NCI-H82 (cell line): Measurements from ENCODE around the gene RUSF1.

ENCODE experiments used
- DNase-seq: peaks from one replicate; lab custom pipeline; 2025; lab: John Stamatoyannopoulos, UW

RUSF1 gene

DNA sequence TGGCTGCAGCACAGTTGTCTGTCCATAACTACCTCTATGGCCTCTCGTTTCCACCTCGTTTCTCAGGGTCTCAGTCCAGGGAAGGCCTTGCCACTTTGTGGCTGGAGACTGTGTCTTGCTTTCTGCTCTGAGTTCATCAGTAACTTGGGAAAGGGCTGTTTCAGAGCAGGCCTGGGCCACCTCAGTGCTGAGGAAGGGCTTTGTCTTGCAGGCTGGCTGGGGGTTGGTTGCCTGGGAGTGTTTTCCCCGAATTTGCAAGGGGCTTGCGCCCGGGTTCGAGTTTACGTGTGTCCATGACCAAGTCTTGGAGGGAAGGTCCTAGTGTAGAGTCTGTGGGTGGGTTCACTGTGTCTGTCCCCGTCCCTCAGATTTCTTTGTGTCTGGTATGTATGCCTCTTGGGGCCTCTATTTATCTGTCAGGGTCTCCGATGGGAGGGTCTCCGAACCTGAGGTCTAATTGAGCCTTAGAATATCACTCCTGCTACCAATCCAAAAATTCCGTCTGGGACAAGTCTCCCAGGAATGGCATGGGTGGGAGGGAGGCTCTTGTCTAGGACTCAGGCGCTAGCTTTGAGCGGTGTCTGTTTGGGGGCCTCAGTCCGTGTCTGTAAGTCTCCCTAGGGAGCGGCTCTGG, 36.8 kb downstream of the RUSF1 start:
- DNase-seq = peak; percentile 12

GRCh38 chr16:31470615-31471014, 37.6 kb downstream of the RUSF1 start:
- DNase-seq = no peak

- DNase-seq = no peak
Observed at GRCh38 chr16:31467858-31468257, 40.3 kb downstream of the RUSF1 start.

DNA sequence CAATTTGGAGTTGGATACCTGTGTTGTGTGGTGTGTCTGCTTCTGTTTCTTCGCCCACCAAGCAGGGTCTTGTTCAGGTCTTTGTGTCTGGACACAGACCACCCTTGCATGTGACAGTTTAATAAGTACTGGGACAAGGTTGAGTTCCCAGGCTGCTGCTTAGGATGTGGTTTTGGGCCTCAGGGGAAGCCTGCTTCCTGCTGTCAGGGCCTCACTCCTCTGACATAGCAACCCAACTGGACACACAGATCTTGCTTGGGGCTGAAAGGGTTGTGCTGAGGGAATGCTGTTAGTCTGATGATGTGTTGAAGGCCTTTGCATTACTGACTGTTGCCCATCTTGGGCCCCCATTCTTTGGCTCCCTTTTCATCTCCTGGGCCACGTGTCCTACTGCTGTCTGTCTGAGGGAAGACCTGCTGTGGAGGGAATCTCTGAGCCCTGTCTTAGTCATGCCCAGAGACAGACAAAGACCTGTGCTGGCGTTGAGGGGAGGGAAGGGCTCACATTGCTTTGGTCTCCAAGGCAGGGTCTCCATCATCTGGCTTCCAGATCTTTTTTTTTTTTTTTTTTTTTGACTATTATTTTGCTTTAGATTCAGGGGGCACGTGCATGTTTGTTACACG, 40.9 kb downstream of the RUSF1 start:
- no peak for DNase-seq

- DNase-seq = no peak
Observed at GRCh38 chr16:31466381-31466841, 41.8 kb downstream of the RUSF1 start.

- DNase-seq = no peak
Observed at GRCh38 chr16:31465788-31466370, 42.3 kb downstream of the RUSF1 start.

DNA sequence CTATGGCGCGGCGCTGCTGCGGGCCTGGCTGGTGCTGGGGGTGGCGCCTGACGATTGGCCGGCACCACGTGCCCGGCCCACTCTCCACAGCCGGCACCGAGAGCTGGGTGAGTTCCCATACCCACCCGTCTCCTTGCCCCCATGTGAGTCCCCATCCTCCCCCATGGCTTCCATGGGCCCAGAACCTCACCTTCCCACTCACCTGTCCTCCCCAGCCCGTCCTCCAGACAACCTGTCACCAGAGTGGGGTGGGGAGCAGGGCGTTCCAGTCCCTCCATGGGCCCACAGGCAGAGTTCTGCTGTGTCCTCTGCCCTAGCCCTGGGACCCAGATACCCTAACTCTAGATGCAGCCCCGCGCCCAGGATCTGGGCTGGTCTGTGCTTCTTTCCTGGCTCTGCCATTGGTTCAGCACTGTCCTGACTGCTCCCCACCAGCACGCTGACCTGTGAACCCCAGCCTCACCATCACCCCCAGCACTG, 43.4 kb downstream of the RUSF1 start:
- DNase-seq = no peak

DNA sequence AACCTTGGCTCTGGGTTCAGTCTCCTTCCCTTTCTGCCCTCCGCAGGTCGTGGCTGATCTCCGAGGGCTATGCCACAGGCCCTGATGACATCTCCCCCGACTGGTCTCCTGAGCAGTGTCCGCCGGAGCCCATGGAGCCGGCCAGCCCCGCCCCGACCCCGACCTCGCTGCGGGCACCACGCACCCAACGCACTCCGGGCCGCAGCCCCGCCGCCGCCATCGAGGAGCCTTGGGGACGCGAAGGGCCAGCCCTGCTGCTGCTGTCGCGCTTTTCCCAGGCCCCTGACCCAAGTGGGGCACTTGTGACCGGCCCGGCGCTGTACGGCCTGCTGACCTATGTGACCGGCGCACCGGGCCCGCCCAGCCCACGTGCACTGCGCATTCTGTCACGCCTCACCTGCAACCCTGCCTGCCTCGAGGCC, 43.8 kb downstream of the RUSF1 start:
- DNase-seq = no peak

DNA sequence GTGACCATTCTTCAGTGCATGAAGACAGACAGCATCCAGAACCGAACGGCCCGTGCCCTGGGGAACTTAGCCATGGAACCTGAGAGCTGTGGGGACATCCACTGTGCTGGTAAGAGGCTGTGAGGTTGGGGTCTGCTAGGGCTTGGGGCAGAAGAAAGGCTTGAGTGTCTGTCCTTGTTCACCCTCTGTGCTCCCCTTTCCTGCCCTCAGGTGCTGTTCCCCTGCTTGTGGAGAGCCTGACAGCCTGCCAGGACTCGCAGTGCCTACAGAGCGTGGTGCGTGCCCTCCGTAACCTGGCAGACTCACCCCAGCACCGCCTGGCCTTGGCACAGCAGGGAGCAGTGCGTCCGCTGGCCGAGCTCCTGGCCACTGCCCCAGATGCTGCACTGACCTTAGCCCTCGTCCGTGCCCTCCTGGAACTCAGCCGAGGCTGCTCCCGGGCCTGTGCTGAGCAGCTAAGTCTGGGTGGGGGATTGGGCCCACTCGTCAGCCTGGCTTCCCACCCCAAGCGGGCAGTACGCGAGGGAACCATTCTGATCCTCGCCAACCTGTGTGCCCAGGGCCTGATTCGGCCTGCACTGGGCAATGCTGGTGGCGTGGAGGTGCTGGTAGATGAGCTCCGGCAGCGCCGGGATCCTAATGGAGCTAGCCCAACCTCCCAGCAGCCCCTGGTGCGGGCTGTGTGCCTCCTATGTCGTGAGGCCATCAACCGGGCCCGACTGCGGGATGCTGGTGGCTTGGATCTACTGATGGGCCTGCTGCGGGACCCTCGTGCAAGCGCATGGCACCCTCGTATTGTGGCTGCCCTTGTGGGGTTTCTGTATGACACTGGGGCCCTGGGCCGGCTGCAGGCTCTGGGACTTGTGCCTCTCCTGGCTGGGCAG, 46.0 kb downstream of the RUSF1 start:
- DNase-seq = no peak

DNA sequence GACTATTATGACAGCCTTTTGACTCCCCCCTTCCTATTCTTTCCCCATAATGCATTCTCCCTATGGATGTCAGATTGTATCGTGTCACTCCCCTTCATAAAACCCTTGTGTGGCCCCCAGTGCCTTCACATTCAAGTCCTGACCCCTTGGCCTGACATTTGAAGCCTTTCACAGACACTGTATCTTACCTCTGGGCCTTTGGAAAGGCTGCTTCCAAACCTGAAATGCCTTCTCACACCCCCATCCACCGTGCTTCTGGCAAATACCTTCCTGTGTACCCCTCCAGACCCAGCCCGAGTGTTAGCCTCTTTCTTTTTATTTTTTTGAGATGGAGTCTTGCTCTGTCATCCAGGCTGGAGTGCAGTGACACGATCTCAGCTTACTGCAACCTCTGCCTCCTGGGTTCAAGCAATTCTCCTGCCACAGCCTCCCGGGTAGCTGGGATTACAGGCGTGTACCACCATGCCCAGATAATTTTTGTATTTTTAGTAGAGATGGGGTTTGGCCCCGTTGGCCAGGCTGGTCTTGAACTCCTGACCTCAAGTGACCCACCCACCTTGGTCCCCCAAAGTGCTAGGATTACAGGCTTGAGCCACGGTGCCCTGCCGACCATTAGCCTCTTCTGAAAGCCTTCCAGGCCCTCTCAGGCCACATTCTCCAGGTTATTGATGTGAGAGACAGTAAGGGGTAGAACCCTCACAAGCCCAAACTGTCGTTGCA, 46.8 kb downstream of the RUSF1 start:
- no peak for DNase-seq

DNA sequence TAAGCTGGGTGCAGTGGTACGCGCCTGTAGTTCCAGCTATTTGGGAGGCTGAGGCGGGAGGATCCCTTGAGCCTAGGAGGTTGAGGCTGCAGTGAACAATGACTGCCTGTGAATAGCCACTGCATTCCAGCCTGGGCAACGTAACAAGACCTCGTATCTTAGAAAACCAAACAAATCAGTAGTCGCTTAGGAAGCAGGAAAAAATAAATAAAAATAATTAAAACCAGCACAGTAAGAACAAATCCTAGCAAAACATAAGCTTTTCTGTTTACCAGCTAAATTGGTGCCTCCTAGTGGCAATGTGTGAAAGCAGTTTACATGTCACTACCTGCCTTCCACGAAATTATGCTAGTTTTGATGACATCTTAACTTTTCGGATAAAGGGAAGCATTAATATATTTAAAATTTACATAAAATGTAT, 47.6 kb downstream of the RUSF1 start:
- peak; percentile 47 for DNase-seq

- DNase-seq = peak; percentile 99
Observed at GRCh38 chr16:31459687-31460581, 48.3 kb downstream of the RUSF1 start.

DNA sequence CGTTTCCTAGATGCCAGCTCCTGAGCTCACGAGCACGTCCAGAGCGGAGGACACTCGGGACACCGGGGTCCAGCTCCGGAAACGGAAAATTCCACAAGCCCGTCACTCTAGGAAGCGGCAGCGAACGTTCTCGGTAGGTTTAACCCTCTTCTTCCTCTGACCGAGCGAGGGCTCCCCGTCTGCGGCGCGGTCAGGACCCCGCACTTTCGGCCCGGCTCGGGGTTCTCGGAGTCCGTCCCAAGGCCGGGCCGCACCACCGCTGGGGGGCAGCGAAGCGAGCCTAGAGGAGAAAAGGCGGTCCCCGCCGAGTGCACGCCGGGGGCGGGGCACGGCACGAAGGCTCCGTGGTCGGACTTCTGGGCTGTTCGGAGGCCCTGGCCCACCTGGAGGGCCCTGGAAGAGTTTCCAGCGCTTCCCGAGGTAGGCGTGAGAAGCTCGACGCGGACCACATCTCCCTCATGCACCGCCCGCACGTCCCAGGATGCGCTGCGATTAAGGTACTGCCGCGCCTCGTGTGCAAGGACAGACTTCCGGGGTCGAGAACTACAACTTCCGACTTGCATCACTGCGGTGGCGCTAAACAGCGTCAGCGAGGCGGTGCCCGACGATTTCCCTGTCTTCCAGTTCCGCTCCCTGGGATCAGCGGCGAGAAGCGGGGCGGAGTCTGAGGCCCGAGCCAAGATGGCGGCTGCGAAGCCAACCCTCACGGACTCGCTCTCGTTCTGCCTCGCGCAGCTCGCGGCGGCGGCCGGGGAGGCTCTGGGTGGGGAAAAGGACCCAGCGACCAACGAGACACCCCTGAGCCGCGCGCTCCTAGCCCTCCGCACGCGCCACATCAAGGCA, 49.1 kb downstream of the RUSF1 start, which contains the start of gene ARMC5:
TSS of gene ARMC5 (plus strand) at position 658 of the 843 bp plus-strand sequence. CDS start at position 682, 24 bp downstream.
- peak; percentile 98 for DNase-seq

DNA sequence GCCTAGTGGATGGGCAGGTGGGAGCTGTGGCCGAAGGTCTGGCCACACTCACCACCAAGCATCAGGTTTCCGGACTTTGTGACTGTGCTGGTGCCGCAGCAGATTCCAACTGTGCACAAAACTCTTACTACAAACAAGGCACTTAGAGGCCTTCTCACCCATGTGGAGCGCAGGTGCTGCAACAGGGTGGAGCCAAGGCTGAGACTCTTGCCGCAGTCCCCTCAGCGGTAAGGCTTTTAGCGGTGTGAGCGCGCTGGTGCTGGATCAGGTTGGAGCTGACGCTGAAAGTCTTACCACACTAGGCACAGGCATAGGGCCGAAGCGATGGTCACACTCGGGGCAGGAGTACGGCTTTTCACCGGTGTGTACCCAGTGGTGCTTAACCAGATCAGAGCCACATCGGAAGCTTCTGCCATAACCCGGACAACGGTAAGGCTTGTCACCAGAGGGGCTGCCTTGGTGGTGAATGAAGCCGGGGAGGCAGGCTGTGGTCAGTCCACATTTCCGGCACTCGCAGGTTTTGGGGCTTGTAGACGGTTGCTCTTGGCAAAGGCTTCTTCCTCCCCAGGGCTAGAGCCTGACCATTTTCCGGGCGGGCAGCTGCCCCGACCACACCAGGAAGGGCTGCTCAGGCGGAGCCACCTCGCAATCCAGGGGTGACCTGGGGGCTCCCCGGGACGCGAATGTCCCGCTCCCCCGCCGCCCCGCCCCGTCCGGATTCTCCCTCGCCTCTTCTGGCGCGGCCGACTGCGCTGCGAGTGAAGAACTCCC, 49.9 kb downstream of the RUSF1 start:
- peak; percentile 66 for DNase-seq

- no peak for DNase-seq
Observed at GRCh38 chr16:31456988-31457360, 51.2 kb downstream of the RUSF1 start.

DNA sequence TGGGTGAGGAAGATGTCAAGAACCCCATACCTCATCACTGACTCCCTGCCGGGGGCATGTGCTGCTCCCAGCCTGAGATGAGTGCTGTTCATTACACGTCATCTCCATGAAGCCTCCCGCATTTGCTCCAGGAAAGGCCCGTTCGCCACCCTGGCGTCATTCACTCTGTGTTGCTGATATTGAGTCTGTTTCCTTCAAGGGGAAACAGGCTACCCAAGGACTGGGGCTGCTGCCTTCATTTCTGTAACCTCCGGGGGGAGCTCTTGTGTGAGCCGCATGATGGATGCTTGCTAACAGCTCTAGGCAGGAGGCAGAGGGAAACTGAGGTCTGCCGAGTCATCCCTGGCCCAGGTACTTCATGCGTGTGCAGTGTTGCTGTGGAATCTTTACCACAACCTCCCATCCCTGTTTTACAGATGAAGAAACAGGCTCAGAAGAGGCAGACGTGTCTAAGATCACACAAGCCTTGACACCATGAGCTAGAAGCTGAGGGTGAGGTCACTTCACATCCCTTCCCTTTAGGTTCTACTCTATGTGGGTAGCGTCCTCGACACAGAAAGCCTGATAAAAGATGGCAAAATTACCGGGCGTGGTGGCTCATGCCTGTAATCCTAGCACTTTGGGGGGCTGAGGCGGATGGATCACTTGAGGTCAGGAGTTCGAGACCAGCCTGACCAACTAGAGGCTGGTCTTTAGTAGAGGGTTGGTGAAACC, 52.4 kb downstream of the RUSF1 start:
- DNase-seq = peak; percentile 49

DNA sequence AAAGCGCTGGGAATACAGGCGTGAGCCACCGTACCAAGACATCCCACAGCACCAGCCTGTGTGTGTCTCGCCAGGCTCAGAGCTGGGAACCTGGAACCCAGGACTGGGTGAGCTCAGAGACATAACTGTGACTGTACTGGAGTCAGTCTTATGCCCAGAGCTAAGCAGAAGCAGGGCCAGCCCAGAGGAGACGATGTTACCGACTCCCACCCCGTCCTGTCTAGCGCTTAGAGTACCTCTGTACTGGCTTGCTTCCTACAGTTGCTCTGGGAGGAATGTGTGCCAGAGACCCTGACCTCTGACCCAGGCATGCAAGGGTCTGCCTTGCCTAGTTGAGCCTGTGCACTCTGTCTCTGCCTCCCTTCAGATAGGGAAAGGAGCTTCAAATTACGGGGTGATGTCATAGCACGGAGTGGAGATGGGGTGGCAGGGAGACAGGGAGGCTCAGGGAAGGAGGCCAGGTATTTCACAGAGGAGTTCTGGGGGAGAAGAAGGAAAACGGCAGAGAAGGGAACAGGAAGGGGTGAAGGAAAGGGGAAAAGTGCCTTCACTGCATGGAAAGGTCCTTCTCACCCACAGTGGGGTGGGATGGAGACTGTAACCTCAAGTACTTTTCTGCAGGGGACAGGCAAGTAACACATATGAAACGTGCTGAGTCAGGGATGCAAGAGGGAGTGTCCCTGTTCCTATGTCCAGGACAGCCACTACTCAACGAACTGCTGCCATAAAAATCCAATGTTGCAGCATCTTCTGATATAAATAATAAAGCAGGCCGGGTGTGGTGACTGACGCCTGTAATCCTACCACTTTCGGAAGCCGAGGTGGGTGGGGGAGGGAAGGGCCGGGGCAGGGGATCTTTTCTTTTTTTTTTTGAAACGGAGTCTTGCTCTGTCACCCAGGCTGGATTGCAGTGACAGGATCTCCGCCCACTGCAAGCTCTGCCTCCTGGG, 54.7 kb downstream of the RUSF1 start:
- no peak for DNase-seq
